HG03175 (cell line): ENCODE results near the gene TBC1D8.
A peak's percentile ranks its signal among the peaks of the same experiment; 100 is the strongest.

Experiments used
- ATAC-seq: cut with Tn5 transposase; IDR thresholded peaks from one replicate; pipeline ENCODE4 v1.9.1; 2021; ENCODE audit warnings: mild to moderate bottlenecking, moderate library complexity; ENCODE audit not compliant: unreplicated experiment

The TBC1D8 gene

DNA sequence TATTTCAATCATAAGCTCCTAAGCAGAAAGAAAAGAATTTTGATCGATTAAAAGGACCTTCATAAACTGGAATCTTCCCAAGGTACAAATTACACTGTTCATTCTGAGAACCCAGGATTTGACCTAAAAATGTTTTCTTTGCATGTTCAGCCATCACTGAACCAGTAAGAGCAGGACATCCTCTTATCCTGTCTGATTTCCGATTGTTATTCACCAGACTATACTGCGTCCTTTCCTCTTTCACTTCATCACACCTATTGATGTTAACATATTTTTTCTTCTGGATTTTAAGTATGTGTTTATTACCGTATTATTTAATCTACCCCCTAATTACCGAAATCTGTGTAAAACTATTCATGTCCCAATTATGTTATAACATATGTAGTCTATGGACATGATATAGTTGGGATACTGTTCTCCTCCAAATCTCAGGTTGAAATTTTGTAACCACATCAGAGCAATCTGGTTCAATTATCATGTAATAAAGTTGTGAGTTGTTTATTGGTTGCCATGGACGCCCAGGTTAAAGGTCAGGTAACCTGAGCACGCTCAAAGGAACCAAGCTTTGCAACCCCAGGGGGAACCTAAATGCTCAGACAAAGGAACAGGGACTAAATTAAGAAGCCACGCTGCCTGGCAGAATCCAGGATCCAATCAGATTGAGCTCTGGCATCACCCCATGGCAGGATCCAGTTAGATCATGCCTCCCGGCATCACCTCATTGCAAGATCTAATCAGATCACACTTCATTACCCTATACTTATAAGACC is 11.6 kb upstream of the TBC1D8 start:
- ATAC-seq: no peak

DNA sequence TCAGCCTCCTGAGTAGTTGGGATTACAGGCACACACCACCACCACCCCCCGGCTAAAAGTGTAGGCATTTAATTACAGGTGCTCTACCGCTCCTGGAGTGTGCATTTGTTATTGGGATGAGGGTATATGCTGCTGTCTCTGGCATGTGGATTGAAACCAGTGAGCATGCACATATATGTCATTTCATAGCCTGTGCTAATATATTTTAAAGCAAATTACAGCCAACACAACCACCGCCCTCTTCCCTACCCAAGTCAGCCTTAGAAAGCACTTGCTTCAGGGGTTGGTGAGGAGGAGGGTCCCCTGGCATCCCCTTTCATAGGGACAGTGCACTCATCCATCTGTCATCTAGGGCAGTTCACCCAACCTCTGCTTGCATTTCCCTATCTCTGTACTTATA is 10.5 kb upstream of the TBC1D8 start:
- no peak for ATAC-seq

DNA sequence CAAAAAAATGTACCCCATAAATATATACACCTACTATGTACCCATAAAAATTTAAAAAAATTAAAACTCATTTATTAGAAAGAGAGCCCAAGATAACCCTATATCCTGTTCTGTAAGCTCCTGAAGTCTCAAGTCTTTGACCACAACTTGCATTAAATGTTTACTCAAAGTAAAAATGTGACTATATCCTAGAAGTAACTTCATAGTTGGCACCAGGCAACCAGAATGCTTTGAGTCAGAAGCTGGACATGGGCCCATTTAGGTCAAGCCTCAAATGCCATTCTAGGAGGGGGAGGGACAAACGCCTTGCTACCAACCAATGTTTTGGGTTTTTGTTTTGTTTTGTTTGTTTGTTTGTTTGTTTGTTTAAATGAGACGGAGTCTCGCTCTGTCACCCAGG is 9.3 kb upstream of the TBC1D8 start:
- ATAC-seq: no peak

DNA sequence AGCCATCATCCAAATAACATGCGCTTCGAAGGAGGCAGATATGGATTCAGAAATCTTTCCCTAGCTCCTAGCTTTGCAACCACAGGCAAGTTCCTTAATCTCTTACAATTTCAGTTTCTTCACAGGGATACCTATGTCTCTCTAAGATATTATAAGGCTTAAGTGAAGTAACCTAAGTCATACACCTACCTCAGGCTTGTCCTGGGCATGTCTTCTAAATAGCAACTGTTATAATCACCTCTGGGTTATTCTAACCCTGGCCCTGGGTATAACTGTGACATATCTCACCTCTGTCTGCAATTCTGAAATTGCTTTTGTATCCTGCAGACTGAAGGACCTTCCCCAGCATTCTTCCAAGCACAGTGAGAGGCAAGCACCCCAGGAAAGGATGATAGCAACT is 8.3 kb upstream of the TBC1D8 start:
- ATAC-seq: no peak

DNA sequence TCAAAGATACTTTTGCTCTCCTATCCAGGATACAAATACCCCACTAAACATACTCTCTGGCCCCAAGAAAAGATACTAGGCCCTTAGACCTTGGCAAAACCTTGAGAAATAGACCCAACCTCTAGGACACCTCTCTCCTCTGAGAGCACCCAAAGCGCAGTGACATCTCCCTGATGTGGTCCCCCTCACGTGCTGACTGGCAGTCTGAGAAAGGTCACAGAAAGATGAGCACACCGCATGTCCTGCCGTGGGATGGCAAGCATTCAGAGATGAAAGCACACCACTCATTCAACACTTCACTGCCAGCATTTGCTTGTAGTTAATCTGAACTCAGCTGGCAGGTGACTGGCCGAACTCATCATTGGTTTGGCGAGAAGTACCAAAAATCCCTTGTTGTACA is 6.1 kb upstream of the TBC1D8 start:
- ATAC-seq: no peak

DNA sequence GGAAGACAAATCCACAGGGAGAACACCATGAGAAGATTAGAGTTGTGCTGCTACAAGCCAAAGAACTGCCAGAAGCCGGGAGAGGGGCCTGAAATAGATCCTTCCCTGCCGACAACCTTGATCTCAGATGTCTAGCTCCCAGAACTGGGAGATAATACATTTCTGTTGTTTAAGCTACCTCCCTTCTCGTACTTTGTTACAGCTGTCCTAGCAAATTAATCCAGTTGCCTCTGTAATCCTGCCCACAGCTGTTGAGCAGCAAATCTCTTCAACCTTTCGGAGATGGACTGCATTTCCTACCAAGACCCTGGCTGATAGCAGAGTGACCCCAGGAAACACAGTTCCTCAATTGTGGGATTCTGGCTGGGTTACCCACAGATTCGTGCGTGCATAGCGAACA is 2.6 kb upstream of the TBC1D8 start:
- ATAC-seq: no peak

DNA sequence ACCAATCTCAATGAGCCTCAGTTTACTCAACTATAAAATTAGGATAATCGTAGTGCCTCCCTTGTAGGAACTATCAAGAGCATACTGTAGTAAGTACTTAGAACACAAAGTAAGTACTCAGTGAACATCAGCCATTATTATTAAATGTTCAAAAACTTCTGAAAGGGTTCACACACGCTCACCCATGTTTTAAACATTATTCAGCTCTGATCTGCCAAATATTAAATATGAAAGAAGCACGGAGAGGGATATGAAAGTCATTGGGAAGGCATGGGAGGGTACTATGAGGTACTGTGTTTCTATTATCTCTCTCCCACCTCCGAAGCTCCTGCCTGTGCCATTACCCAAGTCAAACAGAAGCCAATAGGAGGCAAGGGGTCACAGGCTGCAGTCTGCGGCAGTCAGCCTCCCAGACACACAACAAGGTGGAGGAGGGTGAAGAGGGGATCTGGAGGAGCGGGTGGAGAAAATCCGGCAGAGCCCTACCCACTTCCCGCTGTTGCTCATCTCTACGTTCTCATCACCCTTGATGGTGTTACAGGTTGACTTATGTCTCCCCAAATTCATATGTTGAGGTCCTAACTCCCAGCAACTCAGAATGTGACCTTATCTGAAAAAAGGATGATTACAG is 2.0 kb upstream of the TBC1D8 start:
- ATAC-seq: no peak

DNA sequence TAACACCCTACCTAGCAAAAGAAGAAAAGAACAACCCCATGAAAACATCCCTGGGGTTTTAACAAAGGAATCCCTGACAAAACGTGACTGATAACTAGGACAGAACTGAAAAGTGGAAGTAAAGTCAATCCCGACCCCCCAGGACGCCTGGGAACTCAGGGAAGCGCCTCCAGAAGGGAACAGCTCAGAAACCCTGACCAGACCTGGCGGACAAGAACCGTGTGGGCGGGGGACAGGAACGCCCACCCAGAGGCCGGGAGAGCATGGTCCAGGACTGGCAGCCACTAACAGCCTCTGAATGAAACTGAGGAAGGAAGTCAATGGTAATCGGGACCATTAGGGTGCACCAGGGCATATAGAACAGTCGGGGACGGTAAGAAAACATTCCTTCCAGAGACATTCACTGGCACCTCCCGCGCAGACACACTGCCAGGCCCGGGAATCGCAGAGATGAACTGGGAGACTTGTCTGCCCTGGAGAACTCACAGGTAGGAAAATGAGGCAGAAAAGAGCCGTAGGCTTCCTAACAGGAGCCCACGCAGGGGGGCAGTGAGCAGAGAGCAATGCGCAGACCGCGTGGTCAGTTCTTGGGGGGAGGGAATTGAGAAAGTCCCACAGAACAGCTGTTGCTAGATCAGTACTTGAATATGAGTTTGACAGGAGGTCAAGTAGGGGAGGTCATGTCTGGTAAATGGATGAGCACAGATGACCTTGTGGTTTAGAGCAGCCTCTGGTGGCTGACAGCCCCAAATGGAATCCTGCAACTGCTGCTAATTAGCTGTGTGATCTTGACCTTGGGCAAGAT is 1.3 kb upstream of the TBC1D8 start:
- peak; percentile 72 for ATAC-seq

DNA sequence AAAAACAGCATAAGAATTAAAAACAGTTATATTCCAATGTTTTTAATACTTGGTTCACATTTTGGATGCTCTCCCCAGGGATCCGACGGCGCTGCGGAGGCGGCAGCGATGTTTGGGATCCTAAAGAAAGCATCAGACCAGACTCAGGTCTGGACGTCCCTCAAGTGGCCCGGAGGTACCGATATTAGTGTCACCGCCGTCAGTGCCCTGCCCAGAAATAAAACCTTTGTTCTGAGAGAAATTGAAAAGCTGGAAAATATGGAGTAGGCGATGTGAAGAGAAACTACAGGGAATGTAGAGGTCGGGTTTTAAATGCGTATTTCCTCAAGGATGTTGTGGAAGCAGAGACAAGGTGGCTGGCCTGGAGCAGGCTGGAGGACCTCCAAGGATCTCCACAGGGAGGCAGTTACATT is 683 bp upstream of the TBC1D8 start:
- ATAC-seq: no peak

DNA sequence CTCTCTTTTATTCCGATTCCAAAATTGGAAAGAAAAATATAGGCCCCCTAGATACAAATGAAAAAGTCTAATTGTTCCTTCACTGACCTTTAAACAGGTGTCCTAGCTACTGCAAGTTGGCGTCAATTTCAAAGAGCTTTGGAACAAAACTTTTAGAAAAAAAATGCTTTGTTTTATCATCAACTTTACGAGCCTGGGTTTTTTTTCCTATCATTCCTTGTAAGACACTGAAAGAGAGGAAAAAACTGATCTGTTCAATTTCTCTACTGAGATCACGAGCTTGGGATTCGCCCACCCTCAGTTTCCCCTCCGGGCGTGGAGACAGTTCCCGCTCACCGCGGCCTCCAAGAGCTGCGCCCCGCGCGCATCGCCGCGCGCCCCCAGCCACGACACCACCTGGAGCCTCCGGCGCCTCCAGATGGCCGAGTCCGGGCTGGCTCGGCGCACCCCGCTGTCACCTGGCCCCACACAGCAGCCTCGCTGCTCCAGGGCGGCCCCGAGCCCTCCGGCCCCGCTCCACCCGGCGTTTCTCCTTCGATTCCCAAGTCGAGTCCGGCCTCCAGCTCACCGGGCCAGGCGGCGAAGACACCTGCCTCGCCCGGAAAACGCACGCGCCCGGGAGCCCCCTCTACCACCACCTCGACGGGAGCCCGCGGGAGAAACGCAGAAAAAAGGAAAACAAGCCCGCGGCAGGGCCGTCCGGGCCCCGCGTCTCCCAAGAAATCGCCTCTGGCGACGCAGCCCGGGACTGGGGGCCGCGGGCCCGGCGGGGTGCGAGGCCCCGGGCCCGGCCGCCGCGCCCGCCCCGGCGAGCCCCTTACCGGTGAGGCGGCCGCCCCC is 656 bp downstream of the TBC1D8 start:
- ATAC-seq: peak; percentile 29

DNA sequence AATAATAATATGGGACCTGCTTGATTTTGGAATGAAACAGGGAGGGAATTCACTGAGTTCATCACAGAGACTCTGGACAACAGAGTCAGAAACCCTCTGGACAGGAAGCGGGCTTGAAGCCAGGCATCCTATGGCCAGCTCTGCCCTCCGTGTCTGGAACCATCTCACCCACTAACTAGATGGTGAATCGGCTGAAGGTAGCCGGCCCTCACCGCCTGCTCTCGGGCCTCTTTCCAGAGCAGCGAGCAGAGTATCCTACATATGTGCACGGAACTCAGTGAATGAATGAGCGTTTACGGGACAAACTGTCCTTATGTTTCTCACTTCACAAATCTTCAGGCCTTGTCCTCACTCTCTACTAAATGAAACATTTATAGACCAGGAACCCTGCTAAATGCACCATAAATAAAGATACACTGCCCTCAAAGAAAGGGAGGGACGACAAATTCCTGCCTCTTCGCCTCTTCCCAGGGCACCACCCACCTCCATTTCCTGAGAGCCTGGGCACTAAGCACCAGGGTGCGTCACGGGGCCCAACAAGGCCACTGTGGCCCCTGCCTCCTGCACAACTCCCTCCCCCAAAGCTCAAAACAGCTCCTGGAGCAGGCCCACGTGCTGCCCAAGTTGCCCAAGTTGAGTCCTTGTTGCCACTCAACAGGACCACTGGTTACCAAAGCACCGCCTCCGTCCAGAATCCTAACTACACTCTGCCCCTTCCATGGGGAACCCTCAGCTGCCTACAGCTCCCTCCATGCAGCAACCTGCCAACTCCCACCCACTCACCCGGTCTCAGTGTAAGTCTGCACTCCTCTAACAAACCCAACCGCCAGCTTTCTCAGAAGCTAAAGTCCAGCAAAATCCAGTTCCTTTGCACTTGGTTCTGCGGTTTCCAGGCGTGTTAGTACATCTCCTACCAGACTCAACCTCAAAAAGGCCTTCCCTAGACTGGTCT is 1.7 kb downstream of the TBC1D8 start:
- no peak for ATAC-seq

DNA sequence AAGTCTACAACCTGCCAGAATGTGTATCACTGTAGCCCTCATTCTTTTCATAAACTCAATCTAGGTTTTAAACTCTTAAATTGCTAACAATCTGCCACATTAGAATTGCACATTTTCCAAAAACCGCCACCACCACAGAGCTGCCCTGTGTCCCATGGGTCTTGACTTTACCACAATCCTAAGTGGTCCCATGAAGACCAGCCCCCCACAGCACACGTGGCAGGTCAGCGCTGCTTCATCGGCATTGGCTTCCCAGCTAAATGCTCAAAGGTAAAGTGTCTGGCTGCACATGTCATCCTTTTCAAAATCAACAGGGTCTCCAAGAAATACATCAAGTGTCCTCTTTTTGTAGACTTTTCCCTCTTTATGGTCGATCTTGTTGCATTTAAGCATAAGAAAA is 2.4 kb downstream of the TBC1D8 start:
- no peak for ATAC-seq

DNA sequence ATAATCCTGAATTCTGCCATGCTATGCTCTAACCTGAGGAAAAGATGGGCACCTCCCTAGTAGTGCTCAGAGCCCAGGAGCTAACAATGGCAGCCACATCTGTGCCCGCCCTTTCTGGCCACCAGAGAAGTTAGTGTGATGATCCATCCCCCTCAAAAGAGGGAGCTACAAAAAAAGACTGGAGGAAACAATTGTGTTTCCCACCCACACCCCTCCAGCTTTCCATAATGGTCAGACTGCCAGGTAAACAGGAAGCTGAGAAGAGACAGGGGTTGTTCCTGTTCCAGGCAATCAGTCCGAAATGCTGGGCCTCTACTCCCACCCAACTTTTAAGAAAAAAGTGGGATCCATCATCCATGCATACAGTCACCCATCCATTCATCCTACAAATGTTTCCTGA is 3.2 kb downstream of the TBC1D8 start:
- ATAC-seq: no peak

DNA sequence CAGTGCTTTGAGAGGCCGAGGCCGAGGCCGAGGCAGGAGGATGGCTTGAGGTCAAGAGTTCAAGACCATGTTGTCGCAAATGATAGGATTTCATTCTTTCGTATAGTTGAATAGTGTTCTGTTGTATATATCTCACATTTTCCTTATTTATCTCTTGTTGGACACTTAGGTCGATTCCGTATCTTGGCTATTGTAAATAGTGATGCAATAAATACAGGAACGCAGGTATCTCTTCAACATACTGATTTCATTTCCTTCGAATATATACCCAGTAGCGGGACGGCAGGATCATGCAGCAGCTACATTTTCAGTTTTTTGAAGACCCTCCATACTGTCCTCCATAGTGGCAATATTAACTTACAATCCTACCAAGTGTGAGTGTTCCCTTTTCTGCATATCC is 4.1 kb downstream of the TBC1D8 start:
- no peak for ATAC-seq

DNA sequence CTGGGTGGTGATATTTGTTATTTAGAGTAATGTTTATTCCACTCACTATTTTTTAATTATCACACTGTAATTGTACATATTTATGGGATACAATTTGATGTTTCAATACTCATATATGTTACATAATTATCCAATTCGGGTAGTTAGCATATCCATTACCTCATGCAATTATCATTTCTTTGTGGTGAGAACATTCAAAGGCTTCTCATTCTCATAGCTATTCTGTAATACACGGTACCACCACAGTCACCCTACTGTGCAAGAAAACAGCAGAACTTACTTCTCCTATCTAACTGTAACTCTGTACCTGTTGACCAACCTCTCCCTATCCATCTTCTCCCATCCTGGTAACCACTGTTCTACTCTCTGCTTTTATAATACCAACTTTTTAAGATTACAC is 4.6 kb downstream of the TBC1D8 start:
- no peak for ATAC-seq

DNA sequence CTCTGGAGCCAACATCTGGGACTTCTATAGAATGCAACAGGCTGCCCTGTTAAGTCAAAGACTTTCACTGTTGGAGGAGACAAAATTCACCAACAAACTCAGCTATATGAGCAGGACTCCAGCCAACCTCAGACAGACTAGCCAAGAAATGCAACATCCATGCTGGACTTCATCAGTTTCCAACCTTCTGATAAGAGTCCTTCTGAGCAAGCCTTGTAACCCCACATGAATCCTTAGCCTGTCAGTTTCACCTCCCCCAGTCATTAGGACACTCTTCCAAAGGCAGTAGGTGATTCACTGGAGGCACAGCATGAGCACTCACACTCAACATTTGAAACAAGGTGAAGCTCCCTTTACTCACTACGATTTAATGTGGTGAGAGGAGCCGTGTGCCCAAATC is 5.8 kb downstream of the TBC1D8 start:
- no peak for ATAC-seq

DNA sequence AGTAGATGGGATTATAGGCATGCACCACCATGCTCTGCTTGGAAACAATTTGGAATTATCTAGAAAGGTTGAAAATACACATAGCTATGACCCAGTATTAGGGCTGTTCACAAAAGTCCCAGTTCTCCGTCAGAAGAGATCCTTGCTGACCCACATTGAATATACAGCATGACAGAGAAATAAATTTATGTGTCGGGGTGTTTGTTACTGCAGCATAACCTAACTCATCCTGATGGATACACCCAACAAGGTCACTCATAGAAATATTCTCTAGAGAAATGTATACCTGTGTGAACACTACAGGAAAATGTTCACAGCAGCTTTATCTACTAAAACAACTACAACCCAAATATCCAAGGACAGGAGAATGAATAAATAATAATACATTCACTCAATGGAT is 9.0 kb downstream of the TBC1D8 start:
- no peak for ATAC-seq

DNA sequence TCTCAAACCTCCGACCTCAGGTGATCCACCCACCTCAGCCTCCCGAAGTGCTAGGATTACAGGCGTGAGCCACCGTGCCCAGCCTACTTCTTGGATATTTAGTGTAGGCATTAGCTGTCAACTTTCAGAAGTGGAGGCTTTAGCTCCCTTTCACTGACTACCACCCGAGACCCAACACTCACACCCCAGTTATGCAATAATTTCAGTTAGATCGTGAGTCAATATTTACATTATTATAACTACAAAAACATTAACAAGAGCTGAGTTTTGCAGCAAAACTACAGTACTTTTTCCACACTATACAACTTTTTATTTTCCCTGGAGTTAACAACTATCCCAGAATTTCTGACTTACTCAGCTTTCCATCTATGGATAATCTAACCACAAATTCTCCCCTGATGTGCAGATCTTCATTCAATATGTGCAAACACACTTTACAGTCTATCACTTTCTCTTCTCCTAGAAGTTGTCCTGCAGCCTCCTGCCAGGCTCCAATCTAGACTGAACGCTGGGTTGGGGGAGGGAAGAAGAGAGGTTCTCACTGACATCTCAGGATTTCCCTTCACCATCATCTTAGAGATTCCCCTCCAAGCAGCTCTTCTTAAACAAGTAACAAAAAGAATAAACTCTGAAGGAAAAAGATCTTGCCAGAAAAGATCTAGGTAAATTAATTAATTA is 10.1 kb downstream of the TBC1D8 start:
- ATAC-seq: no peak

DNA sequence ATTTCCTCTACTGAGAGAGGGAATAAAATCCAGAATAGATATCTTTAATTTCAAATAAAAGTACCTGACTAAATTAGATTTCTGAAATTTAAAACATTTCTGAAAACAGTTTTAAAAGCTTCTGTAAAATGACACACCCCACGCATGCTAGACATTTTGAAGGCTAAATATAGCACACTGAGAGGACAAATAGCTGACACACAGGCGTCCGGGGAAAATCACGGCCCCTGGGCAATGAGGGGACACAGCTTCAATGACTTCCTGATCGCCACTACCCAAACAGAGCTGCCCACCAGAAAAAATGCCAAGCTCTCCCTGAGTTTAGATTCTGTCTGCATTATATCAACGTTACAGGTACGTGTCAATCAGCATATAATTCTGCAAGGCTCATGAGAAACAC is 10.9 kb downstream of the TBC1D8 start:
- ATAC-seq: no peak
